ENCODE results near the gene STAC. TPM values are rescaled to one million over a fixed set of nuclear protein-coding genes. Genes with fewer than 3 reads are reported as not detected.
"Not testable (repeated sequence)": the region's sequence is repeated elsewhere in the genome, so short reads cannot be mapped to it uniquely, and the experiment has no call there.

Gene STAC
- total RNA-seq, 2 experiments from 2014 or later: not detected

GRCh38 chr3:36434687-36435426, 54.6 kb downstream of the STAC start:
- Mint-ChIP-seq H3K36me3 (ENCODE audit: low read depth) (no peaks in the 10 kb centered on the region), H3K4me3 (no peak overlapping the region), H3K27me3 (no peaks in the 10 kb centered on the region), H3K27ac (no peak overlapping the region), H3K9me3 (no peaks in the 10 kb centered on the region), H3K4me1 (no peaks in the 10 kb centered on the region)
- no peak for DNase-seq
- CTCF ChIA-PET: no interaction called here
- POLR2A ChIA-PET: no interaction called here

GRCh38 chr3:36443028-36443686, 62.9 kb downstream of the STAC start:
- Mint-ChIP-seq H3K9me3 (no peaks in the 10 kb centered on the region), H3K4me3 (no peak overlapping the region), H3K36me3 (ENCODE audit: low read depth) (no peaks in the 10 kb centered on the region), H3K27ac (no peak overlapping the region), H3K4me1 (no peaks in the 10 kb centered on the region), H3K27me3 (no peaks in the 10 kb centered on the region)
- CTCF ChIA-PET: no interaction called here
- no peak for DNase-seq
- POLR2A ChIA-PET: no interaction called here

GRCh38 chr3:36444909-36445308, 64.6 kb downstream of the STAC start:
- no peak overlapping the region for H3K4me3 Mint-ChIP-seq
- no peaks in the 10 kb centered on the region for H3K4me1 Mint-ChIP-seq
- H3K9me3 Mint-ChIP-seq: no peaks in the 10 kb centered on the region
- H3K27ac Mint-ChIP-seq: no peak overlapping the region
- no peaks in the 10 kb centered on the region for H3K27me3 Mint-ChIP-seq
- ChIA-PET CTCF (no interaction called here), POLR2A (no interaction called here)
- DNase-seq: no peak
- no peaks in the 10 kb centered on the region for H3K36me3 Mint-ChIP-seq (ENCODE audit: low read depth)

GRCh38 chr3:36446276-36446675, 66.0 kb downstream of the STAC start:
- H3K27me3 Mint-ChIP-seq: no peaks in the 10 kb centered on the region
- H3K9me3 Mint-ChIP-seq: no peaks in the 10 kb centered on the region
- no peak for DNase-seq
- ChIA-PET POLR2A (no interaction called here), CTCF (no interaction called here)
- H3K27ac Mint-ChIP-seq: no peak overlapping the region
- H3K36me3 Mint-ChIP-seq (ENCODE audit: low read depth): no peaks in the 10 kb centered on the region
- H3K4me3 Mint-ChIP-seq: no peak overlapping the region
- H3K4me1 Mint-ChIP-seq: no peaks in the 10 kb centered on the region

- H3K9me3 Mint-ChIP-seq: no peaks in the 10 kb centered on the region
- no peaks in the 10 kb centered on the region for H3K36me3 Mint-ChIP-seq (ENCODE audit: low read depth)
- POLR2A ChIA-PET: no interaction called here
- H3K27me3 Mint-ChIP-seq: no peaks in the 10 kb centered on the region
- no peaks in the 10 kb centered on the region for H3K4me1 Mint-ChIP-seq
- DNase-seq: no peak
- H3K4me3 Mint-ChIP-seq: no peak overlapping the region
- CTCF ChIA-PET: no interaction called here
- H3K27ac Mint-ChIP-seq: no peak overlapping the region
These were observed 66.8 kb downstream of the STAC start for GRCh38 chr3:36447061-36447460.

- ChIA-PET CTCF (no interaction called here), POLR2A (no interaction called here)
- no peak overlapping the region for H3K4me3 Mint-ChIP-seq
- H3K27me3 Mint-ChIP-seq: no peaks in the 10 kb centered on the region
- no peak for DNase-seq
- H3K36me3 Mint-ChIP-seq (ENCODE audit: low read depth): no peaks in the 10 kb centered on the region
- no peaks in the 10 kb centered on the region for H3K9me3 Mint-ChIP-seq
- no peak overlapping the region for H3K27ac Mint-ChIP-seq
- H3K4me1 Mint-ChIP-seq: no peaks in the 10 kb centered on the region
These were observed 71.5 kb downstream of the STAC start for GRCh38 chr3:36451816-36452215.

GRCh38 chr3:36453213-36453612, 72.9 kb downstream of the STAC start:
- DNase-seq, POLR2A ChIA-PET, CTCF ChIA-PET: not testable (repeated sequence)

GRCh38 chr3:36453896-36454295, 73.6 kb downstream of the STAC start:
- DNase-seq; H3K9me3 Mint-ChIP-seq; H3K27me3 Mint-ChIP-seq; CTCF ChIA-PET; H3K36me3 Mint-ChIP-seq (ENCODE audit: low read depth); H3K4me1 Mint-ChIP-seq; H3K27ac Mint-ChIP-seq; H3K4me3 Mint-ChIP-seq; POLR2A ChIA-PET: not testable (repeated sequence)

More at GRCh38 chr3:36453213-36453612, 72.9 kb downstream of the STAC start:
- not testable (repeated sequence) for H3K9me3 Mint-ChIP-seq; H3K27me3 Mint-ChIP-seq; H3K27ac Mint-ChIP-seq; H3K4me3 Mint-ChIP-seq; H3K4me1 Mint-ChIP-seq; H3K36me3 Mint-ChIP-seq (ENCODE audit: low read depth)

- no peak overlapping the region for H3K27ac Mint-ChIP-seq
- H3K27me3 Mint-ChIP-seq: no peaks in the 10 kb centered on the region
- DNase-seq: no peak
- H3K36me3 Mint-ChIP-seq (ENCODE audit: low read depth): no peaks in the 10 kb centered on the region
- CTCF ChIA-PET: no interaction called here
- no peak overlapping the region for H3K4me3 Mint-ChIP-seq
- no peaks in the 10 kb centered on the region for H3K9me3 Mint-ChIP-seq
- H3K4me1 Mint-ChIP-seq: no peaks in the 10 kb centered on the region
- POLR2A ChIA-PET: no interaction called here
These were observed 75.1 kb downstream of the STAC start for GRCh38 chr3:36455406-36455805.

GRCh38 chr3:36456784-36457183, 76.5 kb downstream of the STAC start:
- Mint-ChIP-seq H3K36me3 (ENCODE audit: low read depth) (no peaks in the 10 kb centered on the region), H3K4me1 (no peaks in the 10 kb centered on the region), H3K27ac (no peak overlapping the region), H3K27me3 (no peaks in the 10 kb centered on the region), H3K4me3 (no peak overlapping the region), H3K9me3 (no peaks in the 10 kb centered on the region)
- no peak for DNase-seq
- POLR2A ChIA-PET: no interaction called here
- CTCF ChIA-PET: no interaction called here

GRCh38 chr3:36457667-36458066, 77.4 kb downstream of the STAC start:
- Mint-ChIP-seq H3K4me1 (no peaks in the 10 kb centered on the region), H3K36me3 (ENCODE audit: low read depth) (no peaks in the 10 kb centered on the region), H3K4me3 (no peak overlapping the region), H3K27ac (no peak overlapping the region), H3K9me3 (no peaks in the 10 kb centered on the region), H3K27me3 (no peaks in the 10 kb centered on the region)
- DNase-seq: no peak
- ChIA-PET CTCF (no interaction called here), POLR2A (no interaction called here)

- Mint-ChIP-seq H3K27me3 (no peaks in the 10 kb centered on the region), H3K36me3 (ENCODE audit: low read depth) (no peaks in the 10 kb centered on the region), H3K4me3 (no peak overlapping the region), H3K9me3 (no peaks in the 10 kb centered on the region), H3K4me1 (no peaks in the 10 kb centered on the region), H3K27ac (no peak overlapping the region)
- CTCF ChIA-PET: no interaction called here
- POLR2A ChIA-PET: no interaction called here
- no peak for DNase-seq
These were observed 78.9 kb downstream of the STAC start for GRCh38 chr3:36459177-36459576.

- Mint-ChIP-seq H3K36me3 (ENCODE audit: low read depth) (no peaks in the 10 kb centered on the region), H3K4me3 (no peak overlapping the region), H3K4me1 (no peaks in the 10 kb centered on the region), H3K27ac (no peak overlapping the region), H3K27me3 (no peaks in the 10 kb centered on the region), H3K9me3 (peaks cover 3% of the 10 kb centered on the region)
- DNase-seq: no peak
- CTCF ChIA-PET: no interaction called here
- POLR2A ChIA-PET: no interaction called here
These were observed 81.3 kb downstream of the STAC start for GRCh38 chr3:36461597-36461996.

GRCh38 chr3:36472045-36472444, 91.7 kb downstream of the STAC start:
- CTCF ChIA-PET; H3K9me3 Mint-ChIP-seq; POLR2A ChIA-PET; H3K27ac Mint-ChIP-seq; H3K4me3 Mint-ChIP-seq; H3K36me3 Mint-ChIP-seq (ENCODE audit: low read depth); H3K4me1 Mint-ChIP-seq; H3K27me3 Mint-ChIP-seq; DNase-seq: not testable (repeated sequence)

All from activated CD4-positive, alpha-beta memory T cell treated with anti-CD3 and anti-CD28 coated beads, Interleukin-2, amount 10 ng/mL, durations not matched to agents 7 days and 5 days (primary cell).